Endometrium (tissue), 2 donors: ENCODE data around the gene CFAP46.

Experiments
- FAIRE-seq: peaks from 2 replicates; lab custom pipeline; 2012; peaks lifted over from hg19 to GRCh38; lab: Jason Lieb, UNC
- donor health status: control.
- donor health status: control.

The CFAP46 gene

DNA sequence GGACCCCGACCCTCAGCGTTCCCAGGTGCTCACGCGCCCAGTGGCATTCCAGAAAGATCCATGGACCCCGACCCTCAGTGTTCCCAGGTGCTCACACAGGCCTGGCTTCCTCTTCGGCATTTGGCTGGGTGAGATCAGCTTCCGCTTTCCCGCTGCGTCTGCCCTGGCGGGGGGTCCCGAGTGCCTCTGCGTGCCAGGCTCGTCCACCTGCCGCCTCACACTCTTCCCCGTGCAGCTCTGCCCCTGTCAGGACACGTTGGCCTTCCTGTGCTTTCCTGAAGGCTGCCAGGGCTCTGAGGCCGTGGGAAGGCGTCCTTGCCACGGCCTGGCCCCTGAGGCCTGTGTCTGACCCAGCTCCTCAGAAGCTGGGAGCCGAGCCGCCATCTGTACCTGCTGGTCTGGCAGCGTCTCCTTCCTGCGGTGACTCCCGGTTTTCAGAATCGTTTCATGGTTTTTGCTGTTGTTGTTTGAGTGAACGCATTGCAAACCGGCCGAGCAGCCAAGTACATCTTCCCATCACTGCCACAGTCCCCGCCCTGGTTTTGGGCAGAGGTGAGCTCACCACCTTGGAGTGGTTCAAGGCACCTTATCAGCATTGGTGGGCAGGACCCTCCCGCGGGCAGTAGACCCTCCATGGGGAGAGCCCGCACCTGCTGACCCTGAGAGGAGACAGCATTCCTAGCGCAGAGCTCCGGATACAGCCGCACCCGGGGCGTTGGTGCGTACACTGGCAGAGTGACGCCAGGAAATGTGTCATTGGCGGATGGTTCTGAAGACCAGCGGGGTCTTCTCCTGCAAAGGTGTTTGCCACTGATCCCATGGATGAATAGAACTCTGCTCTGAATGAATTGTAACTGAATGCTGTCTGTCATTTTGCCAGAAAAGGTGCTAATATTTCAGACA lies 173.8 kb downstream of the CFAP46 start:
- FAIRE-seq: no peak

DNA sequence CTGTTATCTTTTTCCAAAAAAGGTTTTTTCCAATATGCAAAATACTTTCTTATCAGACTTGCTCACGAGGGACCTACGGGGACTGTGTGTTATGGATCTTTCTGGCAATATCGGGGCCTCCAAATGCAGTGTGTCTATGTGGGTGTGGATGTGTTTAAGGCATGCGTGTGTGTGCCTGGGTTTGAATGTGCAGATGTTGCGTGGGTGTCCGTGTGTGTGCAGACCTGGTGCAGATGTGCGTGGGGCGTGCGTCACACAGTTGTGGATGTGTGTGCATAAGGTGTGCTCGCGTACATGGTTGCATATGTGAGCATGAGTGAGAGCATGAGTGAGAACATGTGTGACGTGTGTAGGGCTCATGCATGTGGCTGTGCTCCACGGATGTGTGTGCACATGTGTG lies 176.1 kb downstream of the CFAP46 start:
- FAIRE-seq: no peak

- no peak for FAIRE-seq
These were observed 176.9 kb downstream of the CFAP46 start for GRCh38 chr10:132765435-132765834.

GRCh38 chr10:132764108-132764507 lies 178.3 kb downstream of the CFAP46 start:
- FAIRE-seq: no peak

DNA sequence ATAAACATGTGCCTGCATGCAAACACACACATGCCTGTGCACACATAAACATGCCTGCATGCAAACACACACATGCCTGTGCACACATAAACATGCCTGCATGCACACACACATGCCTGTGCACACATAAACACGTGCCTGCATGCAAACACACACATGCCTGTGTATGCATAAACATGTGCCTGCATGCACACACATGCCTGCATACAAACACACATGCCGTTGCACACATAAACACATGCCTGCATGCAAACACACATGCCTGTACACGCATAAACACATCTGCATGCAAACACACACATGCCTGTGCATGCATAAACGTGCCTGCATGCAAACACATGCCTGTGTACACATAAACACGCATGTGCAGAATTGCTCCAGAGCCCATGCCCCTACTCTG lies 178.8 kb downstream of the CFAP46 start:
- no peak for FAIRE-seq

GRCh38 chr10:132762267-132762666 lies 180.1 kb downstream of the CFAP46 start:
- no peak for FAIRE-seq

- no peak for FAIRE-seq
These were observed 180.8 kb downstream of the CFAP46 start for GRCh38 chr10:132761395-132762060.

DNA sequence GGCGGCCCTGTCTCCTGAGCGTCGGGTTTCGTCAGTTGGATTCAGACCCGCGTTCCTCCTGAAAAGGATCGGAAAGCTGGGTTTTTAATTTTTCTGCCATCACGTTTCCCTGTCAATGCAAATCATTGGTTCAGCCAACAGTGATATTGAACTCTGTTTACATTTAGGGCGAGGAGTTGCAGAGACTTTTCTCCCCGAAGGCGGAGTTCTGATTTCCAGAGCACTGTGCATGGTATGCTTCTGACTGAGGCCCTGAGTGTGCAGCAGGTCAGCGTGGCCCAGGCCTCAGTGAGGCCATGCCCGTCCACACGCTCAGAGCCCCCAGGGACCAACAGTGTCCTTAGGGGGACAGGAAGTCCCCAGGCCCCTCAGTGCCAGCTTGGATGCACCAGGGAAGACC lies 183.5 kb downstream of the CFAP46 start:
- FAIRE-seq: no peak
